HEK293 (cell line): Measurements from ENCODE around the gene ABR.
A peak's percentile ranks its signal among the peaks of the same experiment; 100 is the strongest.

Source experiments
- BCL11A ChIP-seq: fragments of 450-650 bp; formaldehyde crosslinking; IDR thresholded peaks from 2 replicates; pipeline ENCODE4 v1.5.1; 2016; ENCODE audit warnings: low read depth, missing biosample characterization, missing genetic modification characterization
- KLF10 ChIP-seq: fragments of 450-650 bp; IDR thresholded peaks from 2 replicates; pipeline ENCODE4 v1.5.1; 2018; ENCODE audit warnings: missing biosample characterization, mild to moderate bottlenecking, missing genetic modification characterization
- MYNN ChIP-seq: fragments of 450-650 bp; formaldehyde crosslinking; IDR thresholded peaks from 2 replicates; pipeline ENCODE4 v1.5.1; 2016; ENCODE audit warnings: missing biosample characterization, missing genetic modification characterization, borderline replicate concordance
- PBX3 ChIP-seq: sonication (generic); formaldehyde crosslinking; IDR thresholded peaks from 2 replicates; pipeline ENCODE4 v1.8.1; 2022; ENCODE audit warnings: mild to moderate bottlenecking, moderate library complexity, missing genetic modification reagents
- SP2 ChIP-seq: fragments of 450-650 bp; formaldehyde crosslinking; IDR thresholded peaks from 2 replicates; pipeline ENCODE4 v1.5.1; 2016; ENCODE audit warnings: missing biosample characterization, missing genetic modification characterization
- SP7 ChIP-seq: fragments of 450-650 bp; formaldehyde crosslinking; IDR thresholded peaks from 2 replicates; pipeline ENCODE4 v1.5.1; 2016; ENCODE audit warnings: missing biosample characterization, missing genetic modification characterization
- YY2 ChIP-seq: fragments of 450-650 bp; formaldehyde crosslinking; IDR thresholded peaks from 2 replicates; pipeline ENCODE4 v1.5.1; 2016; ENCODE audit warnings: missing biosample characterization, missing genetic modification characterization
- ZBTB10 ChIP-seq: fragments of 450-650 bp; formaldehyde crosslinking; IDR thresholded peaks from 2 replicates; pipeline ENCODE4 v1.5.1; 2016; ENCODE audit warnings: missing biosample characterization, missing genetic modification characterization
- ZBTB11 ChIP-seq: fragments of 450-650 bp; formaldehyde crosslinking; conservative IDR thresholded peaks from 2 replicates; pipeline ENCODE4 v1.5.1; 2016; ENCODE audit warnings: low read depth, missing biosample characterization, missing genetic modification characterization
- ZBTB48 ChIP-seq: fragments of 450-650 bp; formaldehyde crosslinking; IDR thresholded peaks from 2 replicates; pipeline ENCODE4 v1.5.1; 2016; ENCODE audit warnings: missing biosample characterization, missing genetic modification characterization
- ZBTB49 ChIP-seq: fragments of 450-650 bp; formaldehyde crosslinking; IDR thresholded peaks from 2 replicates; pipeline ENCODE4 v1.5.1; 2016; ENCODE audit warnings: missing biosample characterization, missing genetic modification characterization, low read depth
- ZFP3 ChIP-seq: fragments of 450-650 bp; formaldehyde crosslinking; IDR thresholded peaks from 2 replicates; pipeline ENCODE4 v1.5.1; 2016; ENCODE audit warnings: low read depth, missing biosample characterization, missing genetic modification characterization
- ZFP41 ChIP-seq: fragments of 450-650 bp; formaldehyde crosslinking; IDR thresholded peaks from 2 replicates; pipeline ENCODE4 v1.5.1; 2016; ENCODE audit warnings: missing biosample characterization, missing genetic modification characterization, borderline replicate concordance
- ZNF10 ChIP-seq: fragments of 450-650 bp; formaldehyde crosslinking; IDR thresholded peaks from 2 replicates; pipeline ENCODE4 v1.5.1; 2017; ENCODE audit warnings: missing biosample characterization, missing genetic modification characterization
- ZNF146 ChIP-seq: fragments of 450-650 bp; formaldehyde crosslinking; IDR thresholded peaks from 2 replicates; pipeline ENCODE4 v1.5.1; 2016; ENCODE audit warnings: missing biosample characterization, missing genetic modification characterization
- ZNF16 ChIP-seq: fragments of 450-650 bp; formaldehyde crosslinking; IDR thresholded peaks from 2 replicates; pipeline ENCODE4 v1.5.1; 2016; ENCODE audit warnings: low read depth, missing biosample characterization, missing genetic modification characterization
- ZNF184 ChIP-seq: fragments of 450-650 bp; IDR thresholded peaks from 2 replicates; pipeline ENCODE4 v1.5.1; 2018; ENCODE audit warnings: missing biosample characterization, mild to moderate bottlenecking, missing genetic modification characterization
- ZNF274 ChIP-seq, 2 experiments: fragments of 200-500 bp in 1 of 2; fragments of 450-650 bp in 1 of 2; sonication (Bioruptor generic) in 1 of 2; formaldehyde crosslinking in 1 of 2; IDR thresholded peaks; 2 replicates each; pipeline versions ENCODE4 v1.5.1 to v1.6.1; 2014 to 2016; ENCODE audit warnings: borderline replicate concordance in 1 of 2, inconsistent platforms in 1 of 2, low read length in 1 of 2, missing biosample characterization in 1 of 2, missing genetic modification characterization in 1 of 2
- ZNF280C ChIP-seq: fragments of 450-650 bp; formaldehyde crosslinking; IDR thresholded peaks from 2 replicates; pipeline ENCODE4 v1.5.1; 2016; ENCODE audit warnings: missing biosample characterization, missing genetic modification characterization
- ZNF302 ChIP-seq: fragments of 450-650 bp; formaldehyde crosslinking; IDR thresholded peaks from 2 replicates; pipeline ENCODE4 v1.5.1; 2016; ENCODE audit warnings: missing biosample characterization, missing genetic modification characterization, low read depth
- ZNF391 ChIP-seq: fragments of 450-650 bp; formaldehyde crosslinking; IDR thresholded peaks from 2 replicates; pipeline ENCODE4 v1.5.1; 2016; ENCODE audit warnings: low read depth, missing biosample characterization, missing genetic modification characterization, borderline replicate concordance
- ZNF585B ChIP-seq: fragments of 450-650 bp; formaldehyde crosslinking; IDR thresholded peaks from 2 replicates; pipeline ENCODE4 v1.5.1; 2016; ENCODE audit warnings: missing biosample characterization, missing genetic modification characterization
- ZNF654 ChIP-seq: fragments of 450-650 bp; formaldehyde crosslinking; IDR thresholded peaks from 2 replicates; pipeline ENCODE4 v1.5.1; 2016; ENCODE audit warnings: low read depth, missing biosample characterization, missing genetic modification characterization
- ZNF704 ChIP-seq: fragments of 450-650 bp; formaldehyde crosslinking; IDR thresholded peaks from 2 replicates; pipeline ENCODE4 v1.5.1; 2016; ENCODE audit warnings: missing biosample characterization, missing genetic modification characterization
- ZNF776 ChIP-seq: fragments of 450-650 bp; formaldehyde crosslinking; IDR thresholded peaks from 2 replicates; pipeline ENCODE4 v1.5.0; 2017; ENCODE audit warnings: missing biosample characterization, missing genetic modification characterization, borderline replicate concordance

Gene ABR

GRCh38 chr17:996554-997344, 183.0 kb downstream of the ABR start, which contains the start of gene TIMM22 (continued):
- peak; percentile 39; the same call in 1 of the 2 replicates for TF ChIP-seq BCL11A (tag by site-specific recombination)
- peak; percentile 49 for TF ChIP-seq SP2 (tag by site-specific recombination)
- TF ChIP-seq ZNF776 (tag by site-specific recombination): no peak
- TF ChIP-seq ZNF274 (IDR thresholded peaks at IDR 0.05; ENCODE audit: low read length): no peak
- TF ChIP-seq ZNF274 (tag by site-specific recombination; IDR thresholded peaks at IDR 0.05; ENCODE audit: borderline replicate concordance): no peak
- TF ChIP-seq MYNN (tag by site-specific recombination): peak; percentile 10; the same call in 1 of the 2 replicates
- peak; percentile 55 for TF ChIP-seq ZNF146
- TF ChIP-seq ZBTB48 (tag by site-specific recombination): peak; percentile 58; the same call in 1 of the 2 replicates
- no peak for TF ChIP-seq ZNF302 (tag by site-specific recombination)
- TF ChIP-seq YY2 (tag by site-specific recombination): peak; percentile 100
- TF ChIP-seq ZNF184 (tag by site-specific recombination): no peak
- TF ChIP-seq ZBTB49 (tag by site-specific recombination): no peak
- TF ChIP-seq ZNF704 (tag by site-specific recombination): no peak
- no peak for TF ChIP-seq ZFP41 (tag by site-specific recombination)
- TF ChIP-seq ZNF16 (tag by site-specific recombination): no peak
- peak; percentile 75 for TF ChIP-seq ZNF654 (tag by site-specific recombination)
- TF ChIP-seq ZFP3 (tag by site-specific recombination): no peak; the same call in 1 of the 2 replicates
- TF ChIP-seq PBX3 (CRISPR knock-in tag): peak; percentile 87; the same call in 1 of the 2 replicates
- peak; percentile 78; the same call in 1 of the 2 replicates for TF ChIP-seq KLF10 (tag by site-specific recombination)
- TF ChIP-seq SP7 (tag by site-specific recombination): peak; percentile 90
- TF ChIP-seq ZBTB10 (tag by site-specific recombination): no peak; the same call in 1 of the 2 replicates
- TF ChIP-seq ZBTB11 (tag by site-specific recombination): peak; percentile 38; the same call in 1 of the 2 replicates
- TF ChIP-seq ZNF585B (tag by site-specific recombination): no peak; the same call in 1 of the 2 replicates
- peak; percentile 98 for TF ChIP-seq ZNF391
- peak; percentile 26; the same call in 1 of the 2 replicates for TF ChIP-seq ZNF10 (tag by site-specific recombination)
- TF ChIP-seq ZNF280C (tag by site-specific recombination): no peak
